ENCODE results near the gene TWIST2. TPM values are rescaled to one million over a fixed set of nuclear protein-coding genes. Genes with fewer than 3 reads are reported as not detected.

The TWIST2 gene
- total RNA-seq, 6 donors from 2014 or later, result 10.5 to 29.3 (median 23.4) TPM

GRCh38 chr2:238816291-238816690 is 31.6 kb upstream of the TWIST2 start:
- DNase-seq (no peak), ATAC-seq (ENCODE audit: low FRiP score in 2 of 2) (no peak)
- no peaks in the 10 kb centered on the region for H3K9me3 ChIP-seq
- TF ChIP-seq EP300 (IDR thresholded peaks at IDR 0.05) (no peak), CTCF (IDR thresholded peaks at IDR 0.05) (no peak), POLR2A (IDR thresholded peaks at IDR 0.05) (no peak), POLR2AphosphoS5 (IDR thresholded peaks at IDR 0.05) (no peak)
- WGBS, 2 donors, result 67 to 72% methylated on average over 2 of the region's 2 CpGs
- no peaks in the 10 kb centered on the region for H3K36me3 ChIP-seq
- H3K27me3 ChIP-seq, result no peaks in the 10 kb centered on the region
- no peak overlapping the region for H3K27ac ChIP-seq
- H3K4me3 ChIP-seq, result no peak overlapping the region
- no peaks in the 10 kb centered on the region for H3K4me1 ChIP-seq

GRCh38 chr2:238817382-238817781 is 30.5 kb upstream of the TWIST2 start:
- Histone ChIP-seq H3K9me3 (no peaks in the 10 kb centered on the region), H3K4me1 (no peaks in the 10 kb centered on the region), H3K27ac (no peak overlapping the region), H3K36me3 (no peaks in the 10 kb centered on the region), H3K27me3 (no peaks in the 10 kb centered on the region), H3K4me3 (no peak overlapping the region)
- WGBS, 2 donors, result 46 to 49% methylated on average over 5 of the region's 5 CpGs
- no peak for ATAC-seq (ENCODE audit: low FRiP score in 2 of 2)
- no peak for DNase-seq
- TF ChIP-seq CTCF (IDR thresholded peaks at IDR 0.05) (no peak), POLR2A (IDR thresholded peaks at IDR 0.05) (no peak), EP300 (IDR thresholded peaks at IDR 0.05) (no peak)

DNA sequence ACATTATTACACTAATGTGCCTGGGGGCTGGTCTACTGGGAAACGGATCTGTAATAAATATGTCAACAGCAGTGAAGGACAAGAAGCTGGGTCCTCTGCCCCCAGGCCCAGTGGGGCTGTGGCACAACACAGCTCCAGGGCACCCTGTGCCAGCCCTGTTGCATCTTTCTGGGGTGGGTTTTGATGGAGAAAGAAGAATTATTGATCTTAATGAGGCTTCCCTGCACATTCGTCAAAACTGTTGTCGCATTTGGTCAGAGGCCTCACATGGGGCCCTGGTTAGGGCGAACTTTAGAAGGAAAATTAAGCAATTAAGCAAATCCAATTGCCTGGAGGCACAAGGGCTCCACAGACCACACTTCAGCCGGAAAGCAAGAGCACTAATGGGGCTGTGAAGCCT is 30.0 kb upstream of the TWIST2 start:
- H3K4me3 ChIP-seq, result no peak overlapping the region
- no peaks in the 10 kb centered on the region for H3K36me3 ChIP-seq
- H3K27me3 ChIP-seq, result no peaks in the 10 kb centered on the region
- H3K4me1 ChIP-seq, result no peaks in the 10 kb centered on the region
- DNase-seq (no peak), ATAC-seq (ENCODE audit: low FRiP score in 2 of 2) (no peak)
- 64 to 69% methylated on average over 5 of the region's 5 CpGs for WGBS, 2 donors
- TF ChIP-seq CTCF (IDR thresholded peaks at IDR 0.05) (no peak), EP300 (IDR thresholded peaks at IDR 0.05) (no peak), POLR2A (IDR thresholded peaks at IDR 0.05) (no peak), POLR2AphosphoS5 (IDR thresholded peaks at IDR 0.05) (no peak)
- no peak overlapping the region for H3K27ac ChIP-seq
- H3K9me3 ChIP-seq, result no peaks in the 10 kb centered on the region

DNA sequence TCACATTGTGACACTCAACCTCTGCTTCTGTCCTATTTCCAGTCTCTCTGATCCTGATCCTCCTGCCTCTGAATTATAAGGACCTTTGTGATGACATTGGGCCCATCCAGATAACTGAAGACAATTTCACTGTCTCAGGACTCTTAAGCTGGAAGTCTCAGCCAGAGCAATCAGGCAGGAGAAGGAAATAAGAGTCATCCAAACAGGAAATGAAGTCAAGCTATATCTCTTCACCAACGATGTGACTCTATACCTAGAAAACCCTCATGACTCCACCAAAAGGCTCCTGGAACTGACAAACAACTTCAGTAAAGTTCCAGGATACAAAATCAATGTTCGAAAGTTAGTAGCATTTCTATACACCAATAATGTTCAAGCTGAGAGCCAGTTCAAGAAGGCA is 29.3 kb upstream of the TWIST2 start:
- 54 to 57% methylated on average over 2 of the region's 2 CpGs for WGBS, 2 donors
- TF ChIP-seq POLR2A (IDR thresholded peaks at IDR 0.05) (no peak), CTCF (IDR thresholded peaks at IDR 0.05) (no peak), POLR2AphosphoS5 (IDR thresholded peaks at IDR 0.05) (no peak), EP300 (IDR thresholded peaks at IDR 0.05) (no peak)
- H3K4me1 ChIP-seq, result no peaks in the 10 kb centered on the region
- H3K27me3 ChIP-seq, result no peaks in the 10 kb centered on the region
- H3K27ac ChIP-seq, result no peak overlapping the region
- no peaks in the 10 kb centered on the region for H3K9me3 ChIP-seq
- DNase-seq, result no peak
- H3K4me3 ChIP-seq, result no peak overlapping the region
- no peaks in the 10 kb centered on the region for H3K36me3 ChIP-seq
- no peak for ATAC-seq (ENCODE audit: low FRiP score in 2 of 2)

DNA sequence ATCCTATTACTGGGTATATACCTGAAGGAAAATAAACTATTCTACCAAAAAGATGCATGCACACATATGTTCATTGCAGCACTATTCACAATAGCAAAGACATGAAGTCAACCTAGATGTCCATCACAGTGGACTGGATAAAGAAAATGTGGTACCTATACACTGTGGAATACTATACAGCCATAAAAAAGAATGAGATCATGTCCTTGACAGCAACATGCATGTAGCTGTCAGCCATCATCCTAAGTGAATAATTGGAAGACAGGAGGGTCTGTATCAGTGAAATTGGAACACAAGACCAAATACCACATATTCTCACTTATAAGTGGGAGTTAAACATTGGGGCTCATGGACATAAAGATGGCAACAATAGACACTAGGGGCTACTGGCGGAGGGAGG is 27.7 kb upstream of the TWIST2 start:
- WGBS, 2 donors, result 83 to 95% methylated on average over 1 of the region's 1 CpG
- no peaks in the 10 kb centered on the region for H3K27me3 ChIP-seq

More for the DNA sequence above, 27.7 kb upstream of the TWIST2 start:
- H3K27ac ChIP-seq, result no peak overlapping the region
- ATAC-seq (ENCODE audit: low FRiP score in 2 of 2) (no peak), DNase-seq (no peak)
- no peak for TF ChIP-seq EP300 (IDR thresholded peaks at IDR 0.05)
- no peak for TF ChIP-seq CTCF (IDR thresholded peaks at IDR 0.05)
- no peak for TF ChIP-seq POLR2AphosphoS5 (IDR thresholded peaks at IDR 0.05)
- no peak for TF ChIP-seq POLR2A (IDR thresholded peaks at IDR 0.05)
- peaks cover 4 to 15% (median 10%) of the 10 kb centered on the region in 4 donors for H3K9me3 ChIP-seq
- no peaks in the 10 kb centered on the region for H3K36me3 ChIP-seq
- H3K4me1 ChIP-seq, result no peaks in the 10 kb centered on the region
- H3K4me3 ChIP-seq, result no peak overlapping the region
